GM18951 (cell line): ENCODE measurements around the gene TPRG1.

Experiments
- POLR2A ChIP-seq: IDR thresholded peaks from 4 replicates; pipeline ENCODE4 v1.6.1; 2011; ENCODE audit warnings: mild to moderate bottlenecking; ENCODE audit not compliant: insufficient read length, insufficient read depth; ENCODE audit errors: extremely low read depth
- in situ Hi-C: fragments of 300-500 bp; cut with MboI; formaldehyde crosslinking; loops from one replicate; pipeline ENCODE4 v1.12.0; 2022; ENCODE audit warnings: low sequenced_read_pairs, mixed read lengths, inconsistent platforms; ENCODE audit not compliant: unreplicated experiment

Gene TPRG1

GRCh38 chr3:189286188-189286587 lies 114.4 kb downstream of the TPRG1 start:
- TF ChIP-seq POLR2A, result no peak
- in situ Hi-C loops, result no loop called here

- in situ Hi-C loops, result no loop called here
- no peak for TF ChIP-seq POLR2A
These were observed 115.1 kb downstream of the TPRG1 start for GRCh38 chr3:189286916-189287315.

DNA sequence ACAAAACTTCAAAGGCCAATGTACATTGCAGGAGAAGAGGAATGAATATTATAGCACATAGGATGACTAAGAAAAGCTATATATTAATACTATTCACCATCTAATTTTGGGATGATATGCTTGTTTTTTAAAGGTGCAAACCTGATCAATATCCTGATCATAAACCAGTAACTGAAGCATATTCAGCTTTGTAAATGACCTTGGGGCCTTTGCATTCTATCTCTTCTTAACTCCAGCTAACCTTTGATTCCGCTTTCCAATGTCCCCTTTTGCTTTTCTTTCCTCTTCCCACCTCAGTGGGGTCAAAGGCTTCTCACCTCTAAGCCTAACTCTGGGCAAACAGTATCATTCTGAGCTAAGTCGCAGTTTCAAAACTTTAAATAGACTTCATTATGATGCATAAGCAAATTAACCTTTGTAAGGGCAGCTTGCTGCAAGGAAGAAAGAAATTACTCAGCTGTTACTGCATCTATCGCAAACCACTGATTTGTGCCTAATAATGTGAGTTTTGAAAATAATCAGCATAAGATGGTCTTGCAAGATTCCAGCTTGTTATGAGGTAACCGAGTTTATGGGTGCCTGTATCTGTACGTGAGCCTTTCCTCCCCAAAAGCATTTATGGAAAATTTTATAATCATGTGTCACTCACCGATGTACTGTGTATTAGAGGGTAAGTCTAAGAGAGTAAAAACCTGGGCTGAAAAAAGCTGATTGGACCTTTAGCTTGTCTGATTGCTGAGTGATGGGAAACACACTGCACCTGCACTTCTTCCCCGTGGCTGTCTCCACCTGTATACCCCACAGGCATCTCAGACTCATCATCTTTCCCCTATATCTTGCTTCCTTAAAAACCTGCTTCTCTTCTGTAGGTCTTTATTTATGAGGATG lies 116.8 kb downstream of the TPRG1 start:
- TF ChIP-seq POLR2A, result no peak
- in situ Hi-C loops, result no loop called here

- in situ Hi-C loops, result no loop called here
- TF ChIP-seq POLR2A, result no peak
These were observed 117.5 kb downstream of the TPRG1 start for GRCh38 chr3:189289251-189289650.

- in situ Hi-C loops, result no loop called here
- no peak for TF ChIP-seq POLR2A
These were observed 121.1 kb downstream of the TPRG1 start for GRCh38 chr3:189292667-189293484.

DNA sequence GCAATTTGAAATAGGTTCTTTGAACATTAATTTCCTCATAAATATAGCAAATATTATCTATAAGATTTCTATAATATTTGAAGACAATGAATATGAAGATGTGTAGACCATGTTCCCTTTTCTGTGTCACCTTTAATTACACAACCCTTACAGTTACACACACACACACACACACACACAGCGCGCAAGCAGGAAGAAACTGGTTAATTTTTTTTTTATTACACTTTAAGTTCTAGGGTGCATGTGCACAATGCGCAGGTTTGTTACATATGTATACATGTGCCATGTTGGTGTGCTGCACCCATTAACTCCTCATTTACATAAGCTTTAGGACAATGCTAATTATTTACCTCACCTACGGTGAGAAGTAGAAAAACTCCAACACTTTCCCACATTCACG lies 122.9 kb downstream of the TPRG1 start:
- no peak for TF ChIP-seq POLR2A
- in situ Hi-C loops, result no loop called here

DNA sequence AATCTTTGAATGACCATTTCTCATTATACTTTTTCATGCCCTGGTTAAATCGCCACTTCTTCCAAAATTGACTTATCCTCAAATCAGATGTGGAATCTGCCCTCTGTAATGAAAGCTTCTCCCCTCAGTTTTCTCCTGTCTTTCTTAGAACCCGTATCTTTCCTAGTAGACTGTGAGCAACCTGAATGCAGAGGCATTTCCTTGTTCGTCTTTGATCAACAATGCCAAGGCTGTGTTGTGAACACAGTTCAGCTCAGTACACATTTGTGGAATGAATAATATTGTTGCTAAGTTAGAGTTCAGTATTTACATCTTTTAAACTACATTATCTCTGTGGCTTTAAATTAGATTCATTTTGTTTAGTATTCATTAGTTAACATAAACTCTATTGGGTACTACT lies 123.3 kb downstream of the TPRG1 start:
- TF ChIP-seq POLR2A, result no peak
- in situ Hi-C loops, result no loop called here

- no peak for TF ChIP-seq POLR2A
- in situ Hi-C loops, result no loop called here
These were observed 126.2 kb downstream of the TPRG1 start for GRCh38 chr3:189297932-189298331.

- no peak for TF ChIP-seq POLR2A
- in situ Hi-C loops, result no loop called here
These were observed 127.0 kb downstream of the TPRG1 start for GRCh38 chr3:189298469-189299375.

- TF ChIP-seq POLR2A, result no peak
- in situ Hi-C loops, result no loop called here
These were observed 128.6 kb downstream of the TPRG1 start for GRCh38 chr3:189300345-189300744.

GRCh38 chr3:189301479-189301878 lies 129.7 kb downstream of the TPRG1 start:
- in situ Hi-C loops, result no loop called here
- no peak for TF ChIP-seq POLR2A

GRCh38 chr3:189303584-189303983 lies 131.8 kb downstream of the TPRG1 start:
- no peak for TF ChIP-seq POLR2A
- in situ Hi-C loops, result no loop called here
